ENCODE measurements around the gene MTFP1.
A peak's percentile ranks its signal among the peaks of the same experiment; 100 is the strongest.
"Not testable (repeated sequence)": the region's sequence is repeated elsewhere in the genome, so short reads cannot be mapped to it uniquely, and the experiment has no call there.

The MTFP1 gene

GRCh38 chr22:30425616-30426387 is at the start of gene MTFP1:
MTFP1 (plus strand) TSS chr22:30425768; CDS start chr22:30425880, 112 bp downstream.
- DNase-seq: peak; percentile 70

DNA sequence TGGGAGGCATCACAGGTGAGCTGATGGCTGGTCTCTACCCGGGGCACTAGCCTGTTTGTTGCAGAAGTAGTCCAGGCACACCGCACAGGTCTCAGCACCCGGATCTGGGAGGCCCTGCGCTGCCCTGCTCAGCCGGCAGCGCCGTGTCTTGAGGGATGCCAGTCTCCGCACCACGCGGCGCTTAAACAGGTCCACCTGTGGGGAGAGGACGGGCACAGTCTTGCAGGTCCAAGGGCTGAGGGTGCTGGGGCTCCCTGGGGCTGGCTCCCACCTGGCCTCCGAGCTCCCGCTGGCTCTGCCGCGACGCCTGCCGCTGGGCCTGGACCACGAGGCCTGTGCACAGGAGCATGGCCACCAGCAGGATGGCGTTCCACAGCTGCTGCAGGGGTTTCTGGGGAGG is 45.6 kb upstream of the MTFP1 start:
- DNase-seq: no peak

- peak; percentile 14 for DNase-seq
Observed at GRCh38 chr22:30381264-30381663, 44.3 kb upstream of the MTFP1 start.

- DNase-seq: no peak
Observed at GRCh38 chr22:30382340-30382739, 43.2 kb upstream of the MTFP1 start.

- no peak for DNase-seq
Observed at GRCh38 chr22:30383061-30383460, 42.5 kb upstream of the MTFP1 start.

GRCh38 chr22:30385942-30386341 is 39.6 kb upstream of the MTFP1 start:
- no peak for DNase-seq

DNA sequence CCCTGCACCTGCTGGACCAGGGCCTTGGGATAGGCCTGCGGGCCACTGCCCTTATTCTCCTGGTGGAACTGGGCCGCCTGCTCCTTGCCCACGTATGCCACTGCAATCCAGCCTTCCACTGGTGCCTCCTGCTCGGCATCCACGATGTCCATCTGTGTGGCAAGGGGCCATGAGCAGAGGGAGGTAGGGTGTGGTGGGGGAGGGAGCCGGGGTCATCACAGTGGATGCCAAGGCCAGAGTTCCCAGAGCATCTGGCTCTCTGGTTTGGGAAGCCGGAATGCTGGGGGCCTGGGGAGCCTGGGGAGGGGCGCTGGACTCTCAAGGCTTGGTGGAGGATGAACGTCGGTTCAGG is 39.0 kb upstream of the MTFP1 start:
- DNase-seq: no peak

- peak; percentile 89 for DNase-seq
Observed at GRCh38 chr22:30386960-30387827, 38.4 kb upstream of the MTFP1 start, which contains the start of gene RNF215. RNF215 (minus strand) TSS chr22:30387411; CDS start chr22:30387313, 98 bp downstream.

DNA sequence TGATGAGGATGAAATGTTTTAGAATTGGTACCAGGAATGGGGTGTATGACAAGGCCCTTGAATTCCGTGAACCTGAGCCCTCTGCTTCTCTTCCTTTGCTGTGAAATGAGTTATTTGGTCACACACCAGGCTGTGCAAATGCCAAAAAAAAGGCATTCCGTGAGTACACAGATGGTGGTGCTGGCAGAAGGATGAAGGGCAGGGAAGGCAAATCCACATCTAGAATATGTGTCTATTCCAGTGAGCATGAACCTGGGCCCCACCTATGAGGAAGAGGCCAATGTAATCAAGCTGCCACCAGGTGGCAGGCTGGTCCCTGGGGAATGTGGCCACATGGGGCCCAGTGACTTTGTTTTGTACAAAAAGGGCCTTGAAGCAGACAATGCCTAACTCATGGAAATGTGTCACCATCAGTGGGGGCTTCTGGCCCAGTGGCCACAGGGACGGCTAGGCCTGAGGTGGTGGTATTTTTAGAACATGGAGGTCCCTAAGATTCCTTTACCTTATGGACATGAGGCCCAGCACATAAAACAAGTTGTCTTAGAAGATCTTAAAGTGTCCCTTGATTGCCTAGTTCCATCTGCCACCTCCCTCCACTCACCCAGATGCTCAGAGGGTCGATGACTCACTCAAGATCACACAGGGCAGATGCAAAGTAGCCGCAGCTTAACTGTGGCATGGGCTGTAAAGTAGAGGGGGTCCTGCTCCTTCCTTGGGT is 34.4 kb upstream of the MTFP1 start:
- DNase-seq: peak; percentile 80

DNA sequence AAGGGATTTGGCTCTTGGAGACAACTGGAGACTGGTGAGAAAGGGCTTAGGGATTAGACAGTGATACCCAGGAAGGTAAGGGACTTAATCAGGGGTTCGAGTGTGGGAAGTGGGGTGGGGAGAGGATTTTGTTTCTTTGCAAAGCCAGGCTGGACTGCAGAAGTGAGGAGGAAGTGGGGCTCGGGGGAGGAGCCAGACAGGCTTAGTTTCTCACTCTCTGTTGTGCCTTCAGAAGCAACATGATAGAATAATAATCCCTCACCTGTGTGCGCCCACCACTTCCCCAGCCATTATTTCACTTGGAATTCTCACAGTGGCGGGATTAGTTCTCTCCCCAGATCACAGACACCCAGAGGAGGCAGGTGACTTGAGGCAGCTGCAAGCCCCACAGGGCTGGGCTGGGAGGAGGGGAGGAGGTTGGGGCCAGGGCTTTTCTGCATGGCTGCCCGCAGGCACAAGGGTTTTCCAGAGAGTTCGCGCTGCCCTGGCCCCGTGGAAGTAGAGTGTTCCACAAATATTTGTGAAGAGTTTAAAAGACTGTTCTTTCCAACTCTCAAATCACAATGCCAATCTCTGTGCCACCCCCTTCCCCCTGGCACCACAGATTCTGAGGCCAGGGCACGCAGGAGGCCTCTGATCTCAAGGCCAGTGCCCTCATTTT is 32.8 kb upstream of the MTFP1 start:
- DNase-seq: no peak

- DNase-seq: no peak
Observed at GRCh38 chr22:30393322-30393680, 32.3 kb upstream of the MTFP1 start.

DNA sequence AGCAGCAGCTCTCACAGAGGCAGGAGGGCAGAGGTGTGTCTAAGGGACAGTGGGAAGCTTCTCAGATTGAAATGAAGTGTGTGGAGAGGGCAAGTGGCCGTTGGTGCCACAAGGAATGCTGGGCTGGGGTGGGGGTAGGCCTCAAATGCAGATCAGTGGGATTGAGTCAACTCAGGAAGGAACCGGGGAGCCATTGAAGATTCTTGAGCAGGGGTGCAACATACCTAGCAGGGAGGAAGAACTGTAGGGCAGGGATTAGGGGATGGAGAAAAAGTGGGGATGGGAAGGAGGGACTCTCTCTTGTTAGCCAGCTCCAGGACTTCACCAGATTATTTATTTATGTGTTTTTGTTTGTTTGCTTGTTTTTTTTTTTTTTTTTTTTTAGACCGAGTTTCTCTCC is 31.7 kb upstream of the MTFP1 start:
- DNase-seq: no peak

- DNase-seq: peak; percentile 66
Observed at GRCh38 chr22:30396871-30397655, 28.5 kb upstream of the MTFP1 start, which contains the start of gene SEC14L2. SEC14L2 (plus strand) TSS chr22:30397018; CDS start chr22:30397117, 99 bp downstream.

- no peak for DNase-seq
Observed at GRCh38 chr22:30397656-30398635, 27.6 kb upstream of the MTFP1 start.

DNA sequence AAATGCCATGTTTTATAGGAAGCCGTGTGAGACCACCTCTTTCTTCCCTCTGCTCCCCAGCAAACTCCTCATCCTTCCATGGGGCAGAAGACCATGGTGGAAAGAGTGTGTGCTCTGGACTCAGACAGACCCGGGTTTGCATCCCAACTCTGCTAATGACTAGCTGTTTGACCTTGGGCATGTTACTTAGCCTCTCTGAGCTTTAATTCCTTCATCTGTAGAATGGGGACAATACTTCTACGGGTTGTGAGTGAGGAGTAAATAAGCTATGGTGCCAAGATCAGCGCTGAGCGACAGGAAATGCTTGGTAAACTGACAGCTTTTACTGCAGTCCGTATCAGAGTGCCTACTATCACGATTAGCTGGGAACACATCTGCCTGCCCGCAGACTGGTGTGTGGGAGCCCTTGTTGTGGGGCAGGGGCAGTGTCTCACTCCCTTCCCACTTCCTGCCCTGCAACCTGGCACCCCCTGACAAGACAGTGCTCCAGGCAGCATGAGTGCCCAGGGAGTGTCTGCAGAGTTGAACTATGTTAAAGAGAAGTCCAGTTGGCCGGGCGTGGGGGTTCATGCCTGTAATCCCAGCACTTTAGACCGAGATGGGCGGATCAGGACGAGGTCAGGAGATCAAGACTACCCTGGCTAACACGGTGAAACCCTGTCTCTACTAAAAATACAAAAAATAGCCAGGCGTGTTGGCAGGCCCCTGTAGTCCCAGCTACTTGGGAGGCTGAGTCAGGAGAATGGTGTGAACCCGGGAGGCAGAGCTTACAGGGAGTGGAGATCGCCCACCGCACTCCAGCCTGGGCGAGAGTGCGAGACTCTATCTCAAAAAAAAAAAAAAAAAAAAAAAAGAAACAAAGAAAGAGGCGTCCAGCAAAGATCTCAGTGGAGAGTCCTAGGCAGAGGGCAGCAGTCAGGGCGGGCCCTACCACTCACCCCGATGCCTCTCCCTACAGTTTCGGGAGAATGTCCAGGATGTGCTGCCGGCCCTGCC is 26.6 kb upstream of the MTFP1 start:
- no peak for DNase-seq

DNA sequence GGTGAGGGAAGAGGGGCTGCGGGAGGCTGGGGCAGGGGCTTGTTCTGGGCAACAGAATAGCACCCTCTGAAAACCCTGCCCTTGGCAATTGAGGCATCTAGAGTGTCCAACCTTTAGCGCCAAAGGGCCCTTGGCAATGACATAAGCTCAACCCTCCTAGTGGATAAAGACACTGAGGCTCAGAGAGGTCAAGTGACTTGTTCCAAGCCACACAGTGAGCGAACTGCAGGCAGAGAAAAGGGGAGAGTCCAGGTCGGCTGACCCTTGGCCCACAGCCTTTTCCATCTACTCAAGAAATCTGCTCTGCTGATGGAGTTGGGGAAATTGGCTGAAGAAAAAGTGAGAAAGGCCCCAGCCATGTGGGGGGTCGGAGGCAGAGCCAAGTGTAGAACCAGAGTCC is 25.9 kb upstream of the MTFP1 start:
- no peak for DNase-seq

DNA sequence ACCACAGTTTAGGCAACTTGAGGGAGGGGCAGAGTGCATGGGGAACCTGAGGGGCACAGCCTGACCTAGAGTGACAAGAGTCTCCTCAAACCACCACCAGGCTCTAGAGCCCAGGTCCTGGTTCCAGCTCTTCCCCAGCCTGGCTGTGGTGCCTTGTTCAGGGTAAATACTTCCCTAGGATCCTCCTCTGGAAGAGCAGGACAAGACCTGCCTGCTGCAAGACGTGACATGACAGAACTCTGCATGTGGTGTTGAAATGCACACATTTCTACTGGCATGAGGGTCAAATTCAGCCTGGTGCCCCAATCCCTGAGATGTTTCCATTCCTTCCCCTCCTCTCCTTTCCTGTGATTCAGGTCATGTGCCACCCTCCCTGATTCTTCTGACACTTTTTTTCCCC is 25.4 kb upstream of the MTFP1 start:
- DNase-seq: no peak

GRCh38 chr22:30401024-30401423 is 24.5 kb upstream of the MTFP1 start:
- DNase-seq: not testable (repeated sequence)

GRCh38 chr22:30402028-30402765 is 23.4 kb upstream of the MTFP1 start:
- DNase-seq: no peak
